Vagina (tissue), 2 donors: ENCODE data around the gene FAM50A.

Experiments used
- POLR2AphosphoS5 ChIP-seq, 2 donors: sonication (generic); formaldehyde crosslinking; IDR thresholded peaks; one replicate each; pipeline ENCODE4 v1.9.0; 2017; ENCODE audit warnings: antibody characterized with exemption in 2 of 2, mild to moderate bottlenecking in 2 of 2, low read depth in 1 of 2; ENCODE audit not compliant: insufficient read depth in 1 of 2
- TF ChIP-seq, protein P1 (sequence below), 3 experiments: fragments of 450-650 bp in 2 of 3; fragments of 200-600 bp in 1 of 3; sonication (generic) in 1 of 3; IDR thresholded peaks; one replicate each; pipeline ENCODE4 v1.5.1; 2017 to 2019; ENCODE audit warnings: antibody characterized with exemption in 3 of 3, mild to moderate bottlenecking in 2 of 3, moderate library complexity in 2 of 3

DNA sequence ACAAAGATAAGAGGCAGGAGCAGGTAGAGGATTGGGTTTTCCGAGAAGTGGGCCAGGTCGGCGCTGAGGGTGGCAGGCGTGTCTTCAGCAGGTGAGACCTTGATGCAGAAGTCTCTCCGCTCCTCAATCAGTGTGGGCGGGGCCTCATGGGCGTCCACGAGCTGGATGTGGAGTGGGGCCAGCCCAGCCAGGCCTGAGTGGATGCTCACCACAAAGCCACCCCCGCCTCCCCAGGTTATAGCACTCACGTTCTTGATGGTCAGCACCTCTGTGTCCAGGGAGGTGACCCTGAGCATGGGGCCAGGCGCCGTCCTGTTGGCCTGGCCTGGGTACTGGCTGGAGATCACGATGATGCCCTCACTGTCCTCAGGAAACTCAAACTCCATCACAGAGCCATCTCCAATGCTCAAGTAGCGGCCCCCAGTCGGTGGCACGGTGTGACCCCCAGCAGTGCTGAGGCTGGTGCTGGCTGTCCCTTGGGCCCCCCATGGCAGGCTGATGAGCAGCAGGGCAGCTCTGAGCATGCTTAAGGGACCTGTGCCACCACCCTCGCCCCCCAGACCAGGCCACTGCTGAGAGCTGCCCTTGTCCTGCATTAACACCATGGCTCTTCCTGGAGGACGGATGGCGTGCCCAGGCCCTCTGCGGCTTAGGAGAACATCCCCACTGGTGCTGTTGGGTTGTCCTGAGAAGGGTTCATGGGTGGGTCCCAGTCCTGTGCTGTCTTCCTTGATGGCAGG is 44.6 kb downstream of the FAM50A start:
- TF ChIP-seq POLR2AphosphoS5 (IDR thresholded peaks at IDR 0.05; ENCODE audit: insufficient read depth in 1 of 2, low read depth in 1 of 2), result no peak
- TF ChIP-seq, protein P1, sequence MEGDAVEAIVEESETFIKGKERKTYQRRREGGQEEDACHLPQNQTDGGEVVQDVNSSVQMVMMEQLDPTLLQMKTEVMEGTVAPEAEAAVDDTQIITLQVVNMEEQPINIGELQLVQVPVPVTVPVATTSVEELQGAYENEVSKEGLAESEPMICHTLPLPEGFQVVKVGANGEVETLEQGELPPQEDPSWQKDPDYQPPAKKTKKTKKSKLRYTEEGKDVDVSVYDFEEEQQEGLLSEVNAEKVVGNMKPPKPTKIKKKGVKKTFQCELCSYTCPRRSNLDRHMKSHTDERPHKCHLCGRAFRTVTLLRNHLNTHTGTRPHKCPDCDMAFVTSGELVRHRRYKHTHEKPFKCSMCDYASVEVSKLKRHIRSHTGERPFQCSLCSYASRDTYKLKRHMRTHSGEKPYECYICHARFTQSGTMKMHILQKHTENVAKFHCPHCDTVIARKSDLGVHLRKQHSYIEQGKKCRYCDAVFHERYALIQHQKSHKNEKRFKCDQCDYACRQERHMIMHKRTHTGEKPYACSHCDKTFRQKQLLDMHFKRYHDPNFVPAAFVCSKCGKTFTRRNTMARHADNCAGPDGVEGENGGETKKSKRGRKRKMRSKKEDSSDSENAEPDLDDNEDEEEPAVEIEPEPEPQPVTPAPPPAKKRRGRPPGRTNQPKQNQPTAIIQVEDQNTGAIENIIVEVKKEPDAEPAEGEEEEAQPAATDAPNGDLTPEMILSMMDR (IDR thresholded peaks at IDR 0.05), result no peak
